GM19395 (cell line): ENCODE data around the gene FNTB.
A peak's percentile ranks its signal among the peaks of the same experiment; 100 is the strongest.

Source experiments
- ATAC-seq: cut with Tn5 transposase; IDR thresholded peaks from one replicate; pipeline ENCODE4 v1.9.1; 2021; ENCODE audit warnings: mild to moderate bottlenecking, moderate library complexity; ENCODE audit not compliant: unreplicated experiment

FNTB gene, protein sequence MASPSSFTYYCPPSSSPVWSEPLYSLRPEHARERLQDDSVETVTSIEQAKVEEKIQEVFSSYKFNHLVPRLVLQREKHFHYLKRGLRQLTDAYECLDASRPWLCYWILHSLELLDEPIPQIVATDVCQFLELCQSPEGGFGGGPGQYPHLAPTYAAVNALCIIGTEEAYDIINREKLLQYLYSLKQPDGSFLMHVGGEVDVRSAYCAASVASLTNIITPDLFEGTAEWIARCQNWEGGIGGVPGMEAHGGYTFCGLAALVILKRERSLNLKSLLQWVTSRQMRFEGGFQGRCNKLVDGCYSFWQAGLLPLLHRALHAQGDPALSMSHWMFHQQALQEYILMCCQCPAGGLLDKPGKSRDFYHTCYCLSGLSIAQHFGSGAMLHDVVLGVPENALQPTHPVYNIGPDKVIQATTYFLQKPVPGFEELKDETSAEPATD

DNA sequence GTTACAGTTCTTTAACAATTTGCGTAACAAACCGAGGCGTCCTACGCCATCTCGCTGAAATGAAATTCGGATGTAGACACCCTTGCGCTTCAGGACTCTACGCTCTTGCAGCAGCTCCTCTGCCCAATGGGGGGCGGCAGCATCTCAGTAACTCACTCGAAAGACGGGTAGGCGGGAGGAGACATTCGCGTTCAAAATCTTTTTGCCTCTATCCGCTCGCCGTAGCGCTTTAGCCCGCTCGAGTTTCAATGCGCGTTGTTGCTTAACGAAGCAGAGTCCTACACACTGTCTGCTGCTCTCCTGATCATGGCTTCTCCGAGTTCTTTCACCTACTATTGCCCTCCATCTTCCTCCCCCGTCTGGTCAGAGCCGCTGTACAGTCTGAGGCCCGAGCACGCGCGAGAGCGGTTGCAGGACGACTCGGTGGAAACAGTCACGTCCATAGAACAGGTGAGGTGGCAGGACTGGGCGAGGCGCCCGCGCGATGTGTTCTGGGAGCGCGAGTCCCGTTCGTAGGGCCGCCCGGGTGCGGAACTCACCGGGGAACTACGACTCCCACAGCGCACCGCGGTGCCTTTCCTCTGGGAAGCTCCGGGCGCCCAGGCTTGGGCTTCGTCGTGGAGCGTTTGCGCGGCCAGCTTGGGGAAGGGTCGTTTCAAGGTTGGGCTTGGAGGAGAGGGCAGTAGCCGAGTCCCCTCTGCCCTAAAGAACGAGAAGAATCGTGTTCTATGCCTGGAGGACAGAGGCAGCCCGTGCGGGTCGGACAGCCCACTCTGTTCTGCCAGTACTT, at the start of gene FNTB:
FNTB (plus strand) TSS at position 248 of the 790 bp plus-strand sequence; CDS start at position 307, 59 bp downstream.
- peak; percentile 94 for ATAC-seq

DNA sequence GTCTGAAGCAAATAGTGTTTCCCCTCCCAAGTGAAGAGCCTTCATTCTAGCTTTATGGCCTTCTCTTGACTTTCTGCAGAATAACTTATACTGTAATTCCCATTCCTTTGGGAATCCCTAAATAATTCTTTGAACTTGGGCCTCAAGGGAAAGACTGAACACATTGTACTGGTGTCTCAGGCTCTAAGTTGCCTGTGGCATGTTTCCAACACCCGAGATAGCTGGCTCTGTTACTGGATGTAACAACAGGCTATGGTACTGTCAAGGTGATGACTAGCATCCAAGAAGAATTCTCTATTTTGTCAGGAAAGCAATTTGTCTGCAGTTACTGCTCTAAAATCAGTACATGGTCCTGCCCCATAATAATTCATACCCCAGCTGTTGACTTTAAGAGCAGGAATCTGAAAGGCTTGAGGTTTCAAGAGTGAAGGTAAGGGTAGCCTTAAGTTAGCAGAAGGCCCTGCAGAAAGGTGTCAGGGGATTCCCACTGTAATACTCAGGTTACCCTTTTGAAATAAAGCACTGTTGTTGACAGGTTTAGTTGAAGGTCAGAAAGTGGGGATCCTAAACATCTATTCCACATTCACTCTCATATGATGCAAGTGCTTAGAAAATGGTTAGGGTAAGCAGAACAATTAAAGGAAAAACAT, 49.4 kb upstream of the FNTB start:
- no peak for ATAC-seq

DNA sequence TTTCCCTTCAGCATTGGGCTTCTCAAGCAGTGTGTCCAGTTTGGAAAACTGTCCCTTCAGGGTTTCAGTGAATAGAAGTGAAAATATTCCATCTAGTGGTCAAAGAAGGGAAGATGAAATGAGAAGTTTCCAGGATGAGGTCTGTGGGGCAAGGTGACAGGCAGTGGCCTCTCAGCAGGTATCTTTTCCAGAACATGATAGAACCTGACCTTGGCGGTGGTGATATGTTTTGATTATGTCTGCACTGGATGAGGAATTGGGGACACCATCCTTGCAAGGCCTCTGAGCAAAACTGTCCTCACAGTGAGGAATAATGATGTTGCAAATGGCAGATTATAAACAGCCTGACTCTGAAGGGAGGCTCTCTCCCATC, 48.9 kb upstream of the FNTB start:
- ATAC-seq = no peak

DNA sequence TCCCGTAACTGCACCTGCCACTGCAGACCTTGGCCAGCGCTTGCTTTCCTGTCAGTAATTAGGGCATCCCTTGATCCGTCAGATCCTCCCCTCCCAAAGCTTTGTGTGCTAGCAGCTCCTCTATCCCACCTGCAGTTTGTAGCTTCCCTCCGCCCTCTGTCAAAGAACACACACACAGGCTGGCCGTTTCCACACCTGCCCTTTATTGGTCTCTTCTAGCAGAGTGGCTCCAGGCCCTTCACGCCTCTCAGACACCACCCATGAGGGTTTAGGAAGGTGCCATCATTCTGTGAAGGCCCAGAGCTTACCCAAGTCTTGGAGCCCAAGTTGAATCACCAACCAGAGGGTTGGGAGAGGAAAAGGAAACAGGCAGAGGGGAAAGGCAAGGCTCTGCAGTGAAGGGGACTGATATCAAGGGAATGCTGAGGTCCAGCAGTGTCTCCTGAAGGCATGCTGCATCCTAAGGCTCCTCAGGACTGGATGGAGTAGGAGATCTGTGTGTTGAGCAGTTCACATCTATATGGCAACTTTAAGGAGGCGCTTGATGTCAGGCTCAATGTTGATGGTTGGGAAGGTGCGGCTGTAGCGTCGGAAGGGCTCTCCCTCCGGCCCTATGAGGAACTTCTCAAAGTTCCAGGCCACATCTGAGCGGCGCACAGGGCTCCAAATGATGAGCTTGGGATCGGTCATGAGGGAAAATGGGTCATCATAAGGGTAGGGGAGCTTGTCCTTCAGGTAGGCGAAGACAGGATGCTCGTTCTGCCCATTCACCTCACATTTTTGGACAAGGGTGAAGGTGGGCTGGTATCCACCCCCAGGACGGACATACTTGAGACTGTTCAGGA, 47.5 kb upstream of the FNTB start:
- ATAC-seq = no peak

DNA sequence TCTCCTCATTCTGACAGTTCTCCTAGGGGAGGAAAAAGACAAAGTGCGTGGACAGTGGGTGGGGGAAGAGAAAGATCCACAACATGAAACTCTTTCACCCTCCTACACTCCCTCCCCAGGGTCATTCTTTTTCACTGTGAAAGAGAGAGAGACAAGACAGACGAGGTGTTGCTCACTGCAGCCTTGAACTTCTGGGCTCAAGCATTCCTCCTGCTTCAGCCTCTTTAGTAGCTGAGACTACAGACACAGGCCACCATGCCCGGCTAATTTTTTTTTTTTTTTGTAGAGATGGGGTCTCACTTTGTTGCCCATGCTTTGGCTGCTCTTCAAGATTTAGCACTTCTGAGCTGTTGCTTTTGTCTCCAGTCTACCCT, 46.9 kb upstream of the FNTB start:
- ATAC-seq = no peak

DNA sequence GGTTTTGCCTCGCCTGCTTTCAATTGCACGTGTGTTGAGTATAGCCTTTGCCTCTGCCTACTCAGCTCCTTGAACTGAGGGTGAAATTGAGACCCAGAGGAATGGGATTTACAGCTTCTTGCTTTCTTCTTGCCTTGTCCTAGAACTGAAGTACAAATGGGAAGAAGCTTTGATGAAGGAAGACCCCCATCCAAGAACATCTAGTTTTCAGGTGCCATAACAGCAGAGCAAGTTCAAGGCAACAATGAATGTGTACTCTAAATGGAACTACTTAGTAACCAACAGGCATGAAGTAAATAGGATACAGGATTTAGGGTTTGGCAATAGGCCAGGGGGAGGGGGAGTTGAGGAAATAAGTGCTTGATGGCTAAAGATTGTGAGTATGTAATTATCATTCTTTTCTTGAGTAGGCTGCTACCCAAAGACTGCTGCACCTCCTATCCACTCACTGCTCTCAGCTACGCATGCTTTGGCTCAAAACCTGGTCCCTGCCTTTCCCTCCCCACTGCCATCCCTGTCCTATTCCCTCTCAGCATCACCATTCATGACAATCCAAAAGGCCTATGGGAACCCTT, 46.3 kb upstream of the FNTB start:
- ATAC-seq = no peak

DNA sequence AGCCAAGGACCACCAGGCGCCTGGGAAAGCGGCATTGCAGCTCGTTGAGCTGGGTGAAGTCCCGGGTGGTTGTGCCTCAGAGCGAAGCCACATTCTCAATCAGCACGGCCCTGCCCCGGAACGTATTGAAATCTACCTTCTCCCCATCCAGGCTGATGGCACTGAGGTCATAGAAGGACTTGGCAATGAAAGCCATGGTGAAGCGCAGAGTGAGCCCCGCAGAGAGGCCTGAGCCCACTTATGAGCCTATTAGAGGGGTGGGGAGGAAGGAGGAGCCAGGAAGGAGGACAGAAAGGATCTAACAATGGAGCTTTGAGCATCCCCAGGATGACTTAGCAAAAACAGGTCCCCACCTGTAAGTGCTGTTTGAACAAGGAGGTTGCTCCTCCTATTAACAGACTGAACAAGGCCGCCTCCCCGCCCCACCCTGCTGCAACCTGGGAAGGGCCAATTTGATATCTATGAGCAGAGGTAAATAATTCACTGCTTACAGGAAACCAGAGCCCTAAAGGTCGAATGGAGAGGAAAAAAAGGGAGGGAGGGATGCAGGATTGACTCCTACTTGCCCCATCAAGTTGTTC, 44.1 kb upstream of the FNTB start, which contains the start of gene GPX2:
GPX2 (minus strand) TSS at position 215 of the 581 bp plus-strand sequence; CDS start at position 196, 19 bp downstream.
- no peak for ATAC-seq

DNA sequence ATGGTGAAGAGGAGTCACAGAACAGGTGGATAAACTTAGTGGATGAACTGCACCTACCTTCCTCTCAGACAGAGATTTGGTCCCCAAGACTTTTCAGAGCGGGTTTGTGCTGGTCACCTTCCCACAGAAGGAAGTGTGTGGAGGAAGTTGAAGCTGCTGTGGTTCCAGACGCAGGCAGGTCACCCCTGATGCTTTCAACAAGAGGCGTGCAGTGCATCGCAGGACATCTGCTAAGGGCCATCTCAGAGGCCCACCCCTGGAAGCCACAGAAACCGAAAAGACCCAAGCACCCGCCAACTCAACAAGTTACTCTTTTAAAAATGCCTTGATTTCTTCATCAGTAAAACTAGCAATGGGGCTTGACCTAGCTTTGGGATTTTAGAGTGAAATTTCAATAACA, 43.1 kb upstream of the FNTB start:
- no peak for ATAC-seq

DNA sequence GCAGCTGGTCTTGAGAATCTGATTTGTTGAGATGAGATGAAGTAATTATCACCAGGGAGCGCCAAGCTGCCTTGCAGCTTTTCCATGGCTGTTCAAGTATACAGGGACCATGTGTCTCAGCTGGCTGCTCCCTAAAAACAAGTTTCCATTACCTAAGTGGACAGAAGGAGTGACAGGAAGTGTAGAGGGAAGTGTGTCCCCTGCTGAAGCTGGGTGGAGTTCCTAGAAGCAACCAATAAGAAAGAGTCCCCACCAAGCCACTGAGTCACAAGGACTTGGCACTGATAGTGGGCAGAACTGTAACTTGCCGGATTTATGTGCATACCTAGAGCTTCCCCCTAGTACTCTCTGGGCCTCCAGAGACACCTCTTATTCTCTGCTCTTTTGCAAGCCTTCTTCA, 42.7 kb upstream of the FNTB start:
- ATAC-seq = no peak

DNA sequence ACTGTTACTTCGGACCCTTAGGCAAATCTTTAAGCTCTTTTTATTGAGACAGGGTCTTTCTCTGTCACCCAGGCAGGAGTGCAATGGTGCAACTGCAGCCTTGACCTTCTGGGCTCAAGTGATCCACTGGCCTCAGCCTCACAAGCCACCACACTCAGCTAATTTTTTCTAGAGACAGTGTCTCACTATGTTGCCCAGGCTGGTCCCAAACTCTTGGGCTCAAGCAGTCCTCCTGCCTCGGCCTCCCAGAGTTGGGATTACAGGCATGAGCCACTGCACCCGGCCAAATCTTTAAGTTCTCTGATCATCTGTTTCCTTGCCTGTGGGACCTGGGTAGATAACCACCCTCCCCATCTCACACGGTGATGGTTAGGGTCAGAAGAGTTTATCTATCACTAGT, 41.8 kb upstream of the FNTB start:
- no peak for ATAC-seq

DNA sequence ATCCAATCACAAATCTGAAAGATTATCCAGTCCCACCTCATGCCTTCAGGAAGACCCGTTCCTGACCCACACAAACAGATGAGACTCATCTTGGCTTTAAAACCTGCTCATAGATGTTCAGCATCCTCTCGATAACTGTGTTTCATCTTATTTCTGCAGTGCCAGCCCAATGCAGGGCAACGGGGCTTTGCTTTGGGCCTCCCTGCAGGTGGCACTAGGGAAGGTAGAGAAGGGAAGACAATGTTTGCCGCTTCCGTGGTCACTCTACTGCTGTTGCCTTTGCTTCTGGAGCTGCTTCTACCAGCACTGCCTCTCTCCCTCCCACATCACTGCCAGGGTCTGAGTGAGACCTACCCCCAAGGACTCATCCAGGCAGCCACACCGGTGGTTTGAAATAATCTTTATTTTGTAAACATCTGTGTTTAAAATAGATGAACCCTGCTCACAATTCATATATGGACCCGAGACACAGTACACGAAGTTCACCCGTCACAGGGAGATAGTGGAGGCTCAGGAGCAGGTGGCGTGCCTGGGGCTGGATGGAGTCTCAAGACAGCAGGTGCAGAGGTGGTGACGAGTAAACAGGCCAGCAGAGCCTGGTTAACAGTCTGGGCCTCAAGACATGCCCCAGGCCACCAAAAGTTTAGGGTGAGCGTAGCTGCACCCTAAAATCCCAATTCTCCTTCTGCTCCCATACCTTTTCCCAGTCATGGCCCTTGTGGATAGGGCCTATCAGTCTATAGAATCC, 41.1 kb upstream of the FNTB start:
- no peak for ATAC-seq

DNA sequence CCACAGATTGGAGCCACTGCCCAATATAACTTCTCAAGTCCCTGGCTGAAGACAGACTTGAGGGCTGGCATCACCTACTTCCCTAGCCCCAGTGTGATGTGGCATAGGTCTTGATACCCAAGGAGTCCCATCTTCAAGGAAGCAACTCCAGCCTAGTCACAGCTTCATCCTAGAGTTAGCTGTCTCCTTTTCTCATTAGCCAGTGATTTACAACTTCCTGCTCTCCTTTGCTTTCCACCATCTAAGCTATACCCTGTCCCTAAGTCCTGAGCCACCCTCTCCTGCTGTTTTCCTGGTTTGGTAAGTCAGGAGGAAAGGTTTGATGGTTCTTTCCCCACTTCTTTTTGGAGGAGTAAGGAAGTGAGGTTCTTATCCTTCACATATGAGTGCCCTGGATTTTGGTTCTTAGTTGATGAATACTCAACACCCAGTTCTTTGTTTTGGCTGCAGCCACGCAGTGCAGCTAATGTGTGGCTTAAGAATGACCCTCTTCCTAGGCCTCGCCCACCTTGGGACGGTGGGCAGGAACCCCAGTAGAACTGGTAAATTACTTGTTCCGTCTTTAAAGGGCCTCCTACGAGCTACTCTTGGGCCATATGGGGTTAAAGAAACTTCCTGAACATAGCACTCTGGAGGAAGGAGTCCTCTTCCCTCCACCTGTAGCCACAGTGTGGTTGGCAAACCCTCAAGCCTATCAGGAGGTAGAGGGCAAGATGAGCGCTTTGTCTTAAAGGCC, 40.2 kb upstream of the FNTB start:
- no peak for ATAC-seq

DNA sequence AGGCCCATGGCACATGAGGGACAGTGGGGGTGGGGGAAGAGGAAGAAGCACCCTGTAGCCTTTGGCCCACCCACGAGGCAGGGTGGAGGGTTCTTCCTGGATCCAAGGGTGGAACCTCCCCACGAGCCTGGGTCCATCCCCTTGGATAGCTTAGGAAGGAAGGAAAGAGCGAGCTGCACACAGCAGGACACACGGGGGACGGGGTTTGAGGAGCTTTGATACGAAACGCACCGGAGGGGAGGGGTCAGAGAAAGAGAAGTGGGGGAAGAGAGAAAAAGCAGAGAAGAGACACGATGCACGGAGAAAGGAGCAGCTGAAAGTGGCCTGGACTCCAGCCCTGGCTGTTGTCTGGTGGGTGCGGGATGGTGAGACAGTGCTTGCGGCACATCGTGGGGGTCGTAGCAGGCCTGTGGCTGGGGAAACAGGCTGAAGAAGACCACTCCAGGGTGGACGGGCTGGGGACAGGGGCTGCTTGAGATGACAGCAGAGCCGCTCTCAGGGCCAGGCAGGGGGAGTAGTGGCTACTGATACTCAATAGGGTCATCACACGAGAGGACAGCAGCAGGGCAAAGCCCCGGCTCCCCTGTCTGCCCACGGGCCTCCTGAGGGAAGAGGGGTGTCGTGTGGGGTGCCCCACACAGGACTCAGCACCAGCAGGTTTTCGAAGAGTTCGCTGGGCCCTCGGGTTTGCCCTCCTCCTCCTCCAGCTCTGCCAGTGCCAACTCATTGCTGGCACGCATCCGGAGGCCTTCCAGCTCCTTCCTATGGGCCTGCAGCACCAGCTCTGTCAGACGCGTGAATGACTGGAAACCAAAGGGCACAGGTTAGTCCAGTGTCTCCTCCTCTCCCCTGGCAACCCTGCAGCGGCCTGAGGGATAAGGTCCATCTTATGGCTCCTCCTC, 38.7 kb upstream of the FNTB start:
- no peak for ATAC-seq

DNA sequence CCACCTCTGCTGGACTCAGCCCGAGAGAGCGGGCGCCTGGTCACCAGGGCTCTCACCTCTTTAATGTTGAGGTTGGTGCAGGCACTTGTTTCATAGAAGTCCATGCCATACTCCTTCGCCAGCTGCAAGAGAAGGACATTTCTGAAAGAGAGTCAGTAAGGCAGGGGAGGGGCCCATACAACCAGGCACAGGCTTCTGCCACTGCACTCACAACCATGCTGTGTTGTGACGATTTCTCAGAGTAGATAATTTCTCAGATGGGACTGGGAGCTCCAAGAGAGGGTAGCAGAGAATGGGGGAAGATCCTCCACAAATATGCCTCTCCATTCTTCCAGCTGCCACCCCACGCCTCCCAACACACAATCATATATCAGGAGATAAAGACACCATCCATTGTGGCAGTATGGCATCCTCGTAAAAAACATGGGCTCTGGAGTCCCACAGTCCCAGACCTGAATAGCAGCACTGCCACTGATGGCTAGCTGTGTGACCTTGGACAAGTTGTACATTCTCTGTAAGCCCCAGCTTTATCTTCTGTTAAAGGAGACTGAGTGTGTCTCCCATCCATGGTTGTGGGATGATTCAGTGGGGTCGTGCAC, 38.0 kb upstream of the FNTB start:
- no peak for ATAC-seq

DNA sequence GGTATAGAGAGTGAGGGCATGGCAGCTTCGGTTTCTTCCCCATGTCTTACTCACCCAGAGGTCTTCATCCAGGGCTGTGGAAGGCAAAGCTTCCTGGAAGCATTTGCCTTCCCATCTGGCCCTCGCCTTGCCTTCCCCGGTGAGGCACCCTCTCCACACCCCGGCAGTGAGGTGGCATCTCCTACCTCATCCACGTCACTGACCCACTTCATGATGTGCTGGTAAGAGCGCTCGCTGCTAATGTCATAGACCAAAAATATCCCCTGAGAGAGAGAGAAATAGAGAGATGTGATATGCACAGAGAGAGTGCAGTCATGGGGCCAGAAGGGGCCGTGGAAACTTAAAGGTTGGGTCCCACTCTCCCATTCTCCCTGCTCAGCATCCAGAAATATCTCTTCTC, 35.8 kb upstream of the FNTB start:
- no peak for ATAC-seq

DNA sequence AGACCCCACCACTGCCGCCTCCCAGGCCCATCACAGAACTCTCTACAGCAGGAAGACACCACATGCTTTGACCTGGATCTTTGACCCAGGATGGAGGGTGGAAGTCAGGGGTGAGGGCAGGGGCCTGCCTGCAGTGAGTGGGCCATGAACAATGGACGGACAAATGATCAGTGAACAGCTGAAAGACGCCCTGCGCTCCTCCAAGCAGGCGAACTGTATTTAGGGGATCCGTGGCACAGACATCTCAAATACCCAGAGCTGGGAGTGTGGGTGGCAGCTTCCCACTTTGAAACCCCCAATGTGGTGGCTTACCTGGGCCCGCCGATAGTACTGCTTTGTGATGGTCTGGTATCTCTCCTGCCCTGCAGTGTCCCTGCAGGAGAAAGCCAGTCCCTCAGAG, 35.4 kb upstream of the FNTB start:
- ATAC-seq = no peak

DNA sequence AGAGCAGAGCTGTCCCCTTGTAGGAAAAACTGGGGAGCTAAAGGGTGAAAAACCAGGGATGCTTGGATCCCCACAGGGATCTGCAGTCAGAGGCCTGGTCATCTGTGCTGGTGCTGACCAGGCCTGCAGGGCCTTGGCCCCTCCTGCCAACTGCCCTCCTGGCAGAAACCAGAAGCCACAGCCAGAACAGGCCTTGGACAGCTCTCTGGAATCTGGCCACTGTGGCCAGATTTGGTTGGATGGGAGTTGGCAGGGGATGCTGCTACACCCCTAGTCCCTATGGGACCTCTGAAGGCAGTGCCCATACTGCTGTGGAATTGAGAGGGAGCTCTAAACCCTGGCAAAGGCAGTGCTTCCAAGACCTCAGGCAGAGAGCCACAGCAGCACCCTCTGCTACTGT, 35.0 kb upstream of the FNTB start:
- no peak for ATAC-seq
